HEK293 (cell line): ENCODE data around the gene TCERG1L.

ENCODE experiments used
- CTCF ChIP-seq: fragments of 450-650 bp; formaldehyde crosslinking; IDR thresholded peaks from 2 replicates; pipeline ENCODE4 v1.5.1; 2016; ENCODE audit warnings: missing biosample characterization, missing genetic modification characterization
- KLF10 ChIP-seq: fragments of 450-650 bp; IDR thresholded peaks from 2 replicates; pipeline ENCODE4 v1.5.1; 2018; ENCODE audit warnings: missing biosample characterization, mild to moderate bottlenecking, missing genetic modification characterization
- ZNF184 ChIP-seq: fragments of 450-650 bp; IDR thresholded peaks from 2 replicates; pipeline ENCODE4 v1.5.1; 2018; ENCODE audit warnings: missing biosample characterization, mild to moderate bottlenecking, missing genetic modification characterization
- ZNF202 ChIP-seq: fragments of 450-650 bp; formaldehyde crosslinking; IDR thresholded peaks from 2 replicates; pipeline ENCODE4 v1.5.1; 2016; ENCODE audit warnings: missing biosample characterization, missing genetic modification characterization, borderline replicate concordance
- ZNF24 ChIP-seq: fragments of 450-650 bp; formaldehyde crosslinking; IDR thresholded peaks from 2 replicates; pipeline ENCODE4 v1.5.1; 2016; ENCODE audit warnings: missing biosample characterization, missing genetic modification characterization
- ZNF26 ChIP-seq: fragments of 450-650 bp; formaldehyde crosslinking; IDR thresholded peaks from 2 replicates; pipeline ENCODE4 v1.5.1; 2016; ENCODE audit warnings: missing biosample characterization, missing genetic modification characterization
- ZNF529 ChIP-seq: fragments of 450-650 bp; formaldehyde crosslinking; IDR thresholded peaks from 2 replicates; pipeline ENCODE4 v1.5.1; 2017; ENCODE audit warnings: missing genetic modification characterization, missing biosample characterization; ENCODE audit not compliant: insufficient replicate concordance
- ZNF629 ChIP-seq: fragments of 450-650 bp; formaldehyde crosslinking; IDR thresholded peaks from 2 replicates; pipeline ENCODE4 v1.5.1; 2017; ENCODE audit warnings: missing biosample characterization, missing genetic modification characterization
- TF ChIP-seq, protein P1 (sequence below): fragments of 450-650 bp; formaldehyde crosslinking; optimal IDR thresholded peaks from 2 replicates; pipeline ENCODE3; 2016; ENCODE audit warnings: missing biosample characterization, mild to moderate bottlenecking, missing genetic modification characterization
- TF ChIP-seq, protein P2 (sequence below): fragments of 450-650 bp; formaldehyde crosslinking; IDR thresholded peaks from 2 replicates; pipeline ENCODE4 v1.5.1; 2016; ENCODE audit warnings: missing biosample characterization, missing genetic modification characterization, low read depth

DNA sequence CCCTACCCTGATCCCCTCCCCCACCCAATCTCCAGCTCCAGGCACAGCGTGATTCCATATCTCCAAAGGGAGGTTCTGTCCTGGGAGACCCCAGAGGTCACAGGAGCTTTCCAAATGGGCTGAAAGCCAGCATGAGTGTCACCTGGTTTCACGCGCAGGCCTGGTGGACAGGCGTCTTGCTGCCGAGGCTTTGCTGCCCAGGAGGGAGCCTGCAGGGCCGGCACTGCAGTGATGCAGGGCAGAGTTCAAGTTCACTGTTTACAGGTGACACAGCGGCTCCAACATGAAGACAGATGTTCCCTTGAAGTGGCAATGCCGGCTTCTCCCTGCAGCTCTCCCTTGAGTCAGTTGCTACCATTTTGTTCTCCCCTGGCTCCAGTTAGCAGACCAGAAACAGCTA, 104.3 kb downstream of the TCERG1L start:
- TF ChIP-seq ZNF184 (tag by site-specific recombination): no peak
- no peak for TF ChIP-seq ZNF629 (tag by site-specific recombination)
- TF ChIP-seq KLF10 (tag by site-specific recombination): no peak
- TF ChIP-seq CTCF (tag by site-specific recombination): no peak
- no peak for TF ChIP-seq ZNF529 (tag by site-specific recombination)
- no peak for TF ChIP-seq ZNF202 (tag by site-specific recombination)
- TF ChIP-seq, protein P1, sequence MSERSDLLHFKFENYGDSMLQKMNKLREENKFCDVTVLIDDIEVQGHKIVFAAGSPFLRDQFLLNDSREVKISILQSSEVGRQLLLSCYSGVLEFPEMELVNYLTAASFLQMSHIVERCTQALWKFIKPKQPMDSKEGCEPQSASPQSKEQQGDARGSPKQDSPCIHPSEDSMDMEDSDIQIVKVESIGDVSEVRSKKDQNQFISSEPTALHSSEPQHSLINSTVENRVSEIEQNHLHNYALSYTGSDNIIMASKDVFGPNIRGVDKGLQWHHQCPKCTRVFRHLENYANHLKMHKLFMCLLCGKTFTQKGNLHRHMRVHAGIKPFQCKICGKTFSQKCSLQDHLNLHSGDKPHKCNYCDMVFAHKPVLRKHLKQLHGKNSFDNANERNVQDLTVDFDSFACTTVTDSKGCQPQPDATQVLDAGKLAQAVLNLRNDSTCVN (tag by site-specific recombination): no peak
- no peak for TF ChIP-seq ZNF26 (tag by site-specific recombination)
- no peak for TF ChIP-seq ZNF24 (tag by site-specific recombination)
- TF ChIP-seq, protein P2, sequence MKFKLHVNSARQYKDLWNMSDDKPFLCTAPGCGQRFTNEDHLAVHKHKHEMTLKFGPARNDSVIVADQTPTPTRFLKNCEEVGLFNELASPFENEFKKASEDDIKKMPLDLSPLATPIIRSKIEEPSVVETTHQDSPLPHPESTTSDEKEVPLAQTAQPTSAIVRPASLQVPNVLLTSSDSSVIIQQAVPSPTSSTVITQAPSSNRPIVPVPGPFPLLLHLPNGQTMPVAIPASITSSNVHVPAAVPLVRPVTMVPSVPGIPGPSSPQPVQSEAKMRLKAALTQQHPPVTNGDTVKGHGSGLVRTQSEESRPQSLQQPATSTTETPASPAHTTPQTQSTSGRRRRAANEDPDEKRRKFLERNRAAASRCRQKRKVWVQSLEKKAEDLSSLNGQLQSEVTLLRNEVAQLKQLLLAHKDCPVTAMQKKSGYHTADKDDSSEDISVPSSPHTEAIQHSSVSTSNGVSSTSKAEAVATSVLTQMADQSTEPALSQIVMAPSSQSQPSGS (tag by site-specific recombination): no peak
